ENCODE results near the gene SPEN. TPM values are rescaled to one million over a fixed set of nuclear protein-coding genes. Genes with fewer than 3 reads are reported as not detected.

SPEN gene
- polyA plus RNA-seq, 1 of the 3 experiments (the other 2 are of a cell fraction) = 6.1 TPM

DNA sequence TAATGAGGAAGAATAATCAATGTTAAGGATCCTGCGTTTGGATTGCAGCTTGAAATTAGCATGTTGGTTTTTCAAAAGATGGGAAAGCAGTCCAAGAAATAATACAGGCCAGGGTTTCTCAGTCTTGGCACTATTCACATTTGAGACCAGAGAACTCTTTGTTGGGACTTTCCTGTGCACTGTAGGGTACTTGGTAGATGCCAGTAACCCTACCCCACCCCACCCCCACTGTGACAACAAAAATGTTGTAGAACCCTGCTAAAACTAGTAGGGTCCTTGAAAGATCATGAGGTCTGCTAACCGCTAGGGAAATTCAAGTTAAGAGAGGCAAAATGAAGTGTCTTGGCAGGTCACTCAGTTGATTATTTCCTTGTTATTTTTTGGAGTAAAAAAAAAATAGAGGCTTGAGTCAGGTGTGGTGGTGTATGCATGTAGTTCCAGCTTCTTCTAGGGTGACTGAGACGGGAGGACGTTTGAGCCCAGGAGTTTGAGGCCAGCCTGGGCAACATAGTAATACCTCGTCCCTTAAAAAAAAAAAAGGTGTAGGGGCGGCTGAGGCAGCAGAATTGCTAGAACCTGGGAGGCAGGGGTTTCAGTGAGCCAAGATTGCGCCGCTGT is 53.3 kb downstream of the SPEN start:
- ChIA-PET POLR2A (no interaction called here), CTCF (no interaction called here)
- H2AFZ ChIP-seq (ENCODE audit: low read depth) = no peak overlapping the region

DNA sequence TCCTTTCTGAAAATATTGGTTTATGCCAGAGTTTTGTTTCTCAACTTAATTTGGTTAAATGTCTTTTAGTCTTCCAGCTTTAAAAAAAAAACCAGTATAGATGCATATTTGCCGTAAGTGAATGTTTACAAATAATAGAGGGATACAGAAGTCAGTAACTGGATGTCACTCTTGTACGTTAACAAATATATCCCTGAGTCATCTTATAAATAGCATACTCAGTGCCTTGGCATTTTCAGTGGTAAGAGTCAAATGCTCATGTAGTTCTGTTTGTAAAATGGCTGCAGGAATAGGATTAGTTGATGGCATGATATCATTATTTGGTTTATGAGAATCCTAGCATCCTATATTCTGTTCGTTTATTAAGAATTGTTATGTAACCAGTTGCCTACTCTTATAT is 55.4 kb downstream of the SPEN start:
- no peaks in the 10 kb centered on the region for H3K9me3 ChIP-seq
- TF ChIP-seq MXI1 (IDR thresholded peaks at IDR 0.05; ENCODE audit: low read depth, low read length) (no peak), RXRA (IDR thresholded peaks at IDR 0.05; ENCODE audit: borderline replicate concordance, low read depth) (no peak), YY1 (IDR thresholded peaks at IDR 0.05; ENCODE audit: low read depth) (peak; percentile 78; the same call in 1 of the 2 replicates), SIN3A (IDR thresholded peaks at IDR 0.05; ENCODE audit: borderline replicate concordance, low read depth, low read length) (no peak), NFIC (IDR thresholded peaks at IDR 0.05; ENCODE audit: borderline replicate concordance) (no peak), RFX5 (IDR thresholded peaks at IDR 0.05; ENCODE audit: low read length) (no peak), ELF1 (IDR thresholded peaks at IDR 0.05) (no peak), JUND (IDR thresholded peaks at IDR 0.05) (peak; percentile 46; the same call in 1 of the 2 replicates), FOSL2 (IDR thresholded peaks at IDR 0.05; ENCODE audit: borderline replicate concordance, low read depth) (peak; percentile 61; the same call in 1 of the 2 replicates)
- TF ChIP-seq, protein P1, sequence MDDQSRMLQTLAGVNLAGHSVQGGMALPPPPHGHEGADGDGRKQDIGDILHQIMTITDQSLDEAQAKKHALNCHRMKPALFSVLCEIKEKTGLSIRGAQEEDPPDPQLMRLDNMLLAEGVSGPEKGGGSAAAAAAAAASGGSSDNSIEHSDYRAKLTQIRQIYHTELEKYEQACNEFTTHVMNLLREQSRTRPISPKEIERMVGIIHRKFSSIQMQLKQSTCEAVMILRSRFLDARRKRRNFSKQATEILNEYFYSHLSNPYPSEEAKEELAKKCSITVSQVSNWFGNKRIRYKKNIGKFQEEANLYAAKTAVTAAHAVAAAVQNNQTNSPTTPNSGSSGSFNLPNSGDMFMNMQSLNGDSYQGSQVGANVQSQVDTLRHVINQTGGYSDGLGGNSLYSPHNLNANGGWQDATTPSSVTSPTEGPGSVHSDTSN (IDR thresholded peaks at IDR 0.05) = peak; percentile 16; the same call in 1 of the 2 replicates
- TF ChIP-seq, protein P2, sequence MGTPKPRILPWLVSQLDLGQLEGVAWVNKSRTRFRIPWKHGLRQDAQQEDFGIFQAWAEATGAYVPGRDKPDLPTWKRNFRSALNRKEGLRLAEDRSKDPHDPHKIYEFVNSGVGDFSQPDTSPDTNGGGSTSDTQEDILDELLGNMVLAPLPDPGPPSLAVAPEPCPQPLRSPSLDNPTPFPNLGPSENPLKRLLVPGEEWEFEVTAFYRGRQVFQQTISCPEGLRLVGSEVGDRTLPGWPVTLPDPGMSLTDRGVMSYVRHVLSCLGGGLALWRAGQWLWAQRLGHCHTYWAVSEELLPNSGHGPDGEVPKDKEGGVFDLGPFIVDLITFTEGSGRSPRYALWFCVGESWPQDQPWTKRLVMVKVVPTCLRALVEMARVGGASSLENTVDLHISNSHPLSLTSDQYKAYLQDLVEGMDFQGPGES (IDR thresholded peaks at IDR 0.05; ENCODE audit: low read depth, low read length) = no peak
- no peak overlapping the region for H2AFZ ChIP-seq (ENCODE audit: low read depth)
- peaks cover 100% of the 10 kb centered on the region for H3K79me2 ChIP-seq (ENCODE audit: insufficient read depth)
- no peaks in the 10 kb centered on the region for H3K27me3 ChIP-seq (ENCODE audit: insufficient read depth)
- peak overlapping the region in 1 of 2 experiments; percentile 54; a peak in 2 of 4 replicates for H3K27ac ChIP-seq (ENCODE audit: low read depth in 2 of 2, low read length in 1 of 2)
- H3K4me2 ChIP-seq = peak overlapping the region; percentile 27; the same call in 1 of the 2 replicates
- no peak for DNase-seq
- no peak overlapping the region for H3K4me3 ChIP-seq (ENCODE audit: low read depth in 2 of 2, low read length in 1 of 2)
- no peak overlapping the region for H3K9ac ChIP-seq
- no peaks in the 10 kb centered on the region for H4K20me1 ChIP-seq (ENCODE audit: insufficient read depth)
- H3F3A ChIP-seq (replicated peaks; ENCODE audit: insufficient read depth) = peaks cover 24% of the 10 kb centered on the region
- WGBS (ENCODE audit: low lambda C conversion rate) = 54% methylated on average over 3 of the region's 3 CpGs
- ChIA-PET POLR2A (no interaction called here), CTCF (no interaction called here)
- H3K9me2 ChIP-seq = no peaks in the 10 kb centered on the region
- H3K4me1 ChIP-seq (ENCODE audit: control insufficient read depth in 1 of 2, insufficient read depth in 2 of 2, low read depth in 1 of 2, low read length in 1 of 2) = peaks cover 0 to 12% of the 10 kb centered on the region in 2 experiments; a peak in 1 of 4 replicates
- H3K36me3 ChIP-seq (replicated peaks in 1 of 2; ENCODE audit: control insufficient read depth in 1 of 2, insufficient read depth in 2 of 2, low read length in 1 of 2) = peaks cover 0 to 15% of the 10 kb centered on the region in 2 experiments

More for the DNA sequence above, 53.3 kb downstream of the SPEN start:
- Histone ChIP-seq H3K9me3 (no peaks in the 10 kb centered on the region), H3K36me3 (replicated peaks in 1 of 2; ENCODE audit: control insufficient read depth in 1 of 2, insufficient read depth in 2 of 2, low read length in 1 of 2) (peaks cover 0 to 11% of the 10 kb centered on the region in 2 experiments), H3K79me2 (ENCODE audit: insufficient read depth) (peaks cover 100% of the 10 kb centered on the region), H4K20me1 (ENCODE audit: insufficient read depth) (0 out of 2 replicates have a peak, but pooled peaks cover 4% of the 10 kb centered on the region), H3K4me1 (ENCODE audit: control insufficient read depth in 1 of 2, insufficient read depth in 2 of 2, low read depth in 1 of 2, low read length in 1 of 2) (peaks cover 0 to 17% of the 10 kb centered on the region in 2 experiments; a peak in 1 of 4 replicates), H3K27ac (ENCODE audit: low read depth in 2 of 2, low read length in 1 of 2) (no peak overlapping the region), H3K9me2 (no peaks in the 10 kb centered on the region), H3F3A (replicated peaks; ENCODE audit: insufficient read depth) (peaks cover 24% of the 10 kb centered on the region), H3K27me3 (ENCODE audit: insufficient read depth) (no peaks in the 10 kb centered on the region), H3K4me3 (ENCODE audit: low read depth in 2 of 2, low read length in 1 of 2) (no peak overlapping the region), H3K9ac (no peak overlapping the region), H3K4me2 (no peak overlapping the region)
- TF ChIP-seq, protein P3, sequence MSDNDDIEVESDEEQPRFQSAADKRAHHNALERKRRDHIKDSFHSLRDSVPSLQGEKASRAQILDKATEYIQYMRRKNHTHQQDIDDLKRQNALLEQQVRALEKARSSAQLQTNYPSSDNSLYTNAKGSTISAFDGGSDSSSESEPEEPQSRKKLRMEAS (IDR thresholded peaks at IDR 0.05; ENCODE audit: low read depth) = no peak
- TF ChIP-seq, protein P2 (IDR thresholded peaks at IDR 0.05; ENCODE audit: low read depth, low read length) = no peak
- TF ChIP-seq RFX5 (IDR thresholded peaks at IDR 0.05; ENCODE audit: low read length) (no peak), TAF1 (IDR thresholded peaks at IDR 0.05; ENCODE audit: borderline replicate concordance, low read depth, low read length) (no peak), SMC3 (IDR thresholded peaks at IDR 0.05; ENCODE audit: low read depth, low read length) (no peak), FOXM1 (IDR thresholded peaks at IDR 0.05; ENCODE audit: low read depth) (no peak), EZH2phosphoT487 (IDR thresholded peaks at IDR 0.05; ENCODE audit: borderline replicate concordance, low read depth) (no peak), POLR2AphosphoS5 (IDR thresholded peaks at IDR 0.05; ENCODE audit: low read depth, low read length) (no peak), RCOR1 (IDR thresholded peaks at IDR 0.05; ENCODE audit: low read length) (no peak), GATA2 (CRISPR knock-in tag; IDR thresholded peaks at IDR 0.05) (no peak), YY1 (IDR thresholded peaks at IDR 0.05; ENCODE audit: low read depth) (no peak), NRF1 (IDR thresholded peaks at IDR 0.05; ENCODE audit: low read depth, low read length) (no peak), FOSL2 (IDR thresholded peaks at IDR 0.05; ENCODE audit: borderline replicate concordance, low read depth) (no peak), SIN3A (IDR thresholded peaks at IDR 0.05; ENCODE audit: borderline replicate concordance, low read depth, low read length) (no peak)
- TF ChIP-seq, protein P4, sequence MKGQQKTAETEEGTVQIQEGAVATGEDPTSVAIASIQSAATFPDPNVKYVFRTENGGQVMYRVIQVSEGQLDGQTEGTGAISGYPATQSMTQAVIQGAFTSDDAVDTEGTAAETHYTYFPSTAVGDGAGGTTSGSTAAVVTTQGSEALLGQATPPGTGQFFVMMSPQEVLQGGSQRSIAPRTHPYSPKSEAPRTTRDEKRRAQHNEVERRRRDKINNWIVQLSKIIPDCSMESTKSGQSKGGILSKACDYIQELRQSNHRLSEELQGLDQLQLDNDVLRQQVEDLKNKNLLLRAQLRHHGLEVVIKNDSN (IDR thresholded peaks at IDR 0.05; ENCODE audit: borderline replicate concordance, low read depth) = no peak
- no peak for DNase-seq
- 94% methylated on average over 8 of the region's 8 CpGs for WGBS (ENCODE audit: low lambda C conversion rate)
